Stomach (tissue), 4 donors: ENCODE measurements around the gene DNAJC6.

Source experiments
- EP300 ChIP-seq: sonication (generic); formaldehyde crosslinking; IDR thresholded peaks from one replicate; pipeline ENCODE4 v1.6.1; 2017; ENCODE audit warnings: antibody characterized with exemption
- POLR2A ChIP-seq, 4 donors: fragments of 450-650 bp; IDR thresholded peaks; one replicate each; pipeline ENCODE4 v1.6.1; 2016; ENCODE audit warnings: antibody characterized with exemption in 4 of 4, control low read depth in 2 of 4, mild to moderate bottlenecking in 1 of 4, moderate library complexity in 1 of 4
- POLR2AphosphoS5 ChIP-seq, 3 donors: sonication (generic); formaldehyde crosslinking; IDR thresholded peaks; one replicate each; pipeline ENCODE4 v1.6.1; 2016; ENCODE audit warnings: antibody characterized with exemption in 3 of 3
- TF ChIP-seq, protein P1 (sequence below), 7 experiments: fragments of 450-650 bp in 4 of 7; fragments of 200-600 bp in 3 of 7; sonication (generic) in 3 of 7; IDR thresholded peaks; one replicate each; pipeline ENCODE4 v1.5.1; 2016 to 2019; ENCODE audit warnings: antibody characterized with exemption in 7 of 7, control low read depth in 2 of 7, mild to moderate bottlenecking in 1 of 7

DNA sequence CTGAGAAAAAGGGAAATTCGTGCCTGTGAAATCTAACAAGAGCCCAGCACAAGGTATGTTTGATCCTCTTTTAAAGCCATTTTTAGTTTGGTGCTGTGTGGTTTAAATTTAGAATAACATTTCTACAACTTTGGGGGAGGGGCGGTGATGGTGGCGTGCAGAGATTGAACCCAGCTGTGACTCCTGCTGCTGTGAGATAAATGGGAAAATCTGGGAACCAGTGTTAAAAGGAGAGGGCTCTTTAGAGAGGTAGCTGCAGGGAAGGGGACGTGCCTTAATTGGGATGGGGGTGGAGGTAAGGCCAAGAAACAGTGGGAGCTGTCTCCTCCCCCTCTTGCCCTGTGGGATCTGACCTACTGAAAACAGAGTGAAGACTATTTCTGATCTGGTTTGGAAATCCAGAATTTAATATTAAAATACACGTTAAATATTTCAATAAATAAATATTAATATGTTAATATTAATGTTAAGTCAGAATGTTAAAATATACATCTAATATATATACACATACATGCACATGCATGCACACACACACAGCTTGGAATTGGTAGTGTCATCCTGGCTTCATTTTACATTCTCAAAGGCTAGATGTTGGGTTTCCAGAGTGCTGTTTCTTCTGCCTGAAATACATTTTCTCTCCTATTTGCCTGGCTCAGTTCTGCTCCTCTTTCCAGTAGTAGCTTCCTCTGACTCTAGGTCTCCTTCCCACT lies 30.1 kb upstream of the DNAJC6 start:
- TF ChIP-seq, protein P1, sequence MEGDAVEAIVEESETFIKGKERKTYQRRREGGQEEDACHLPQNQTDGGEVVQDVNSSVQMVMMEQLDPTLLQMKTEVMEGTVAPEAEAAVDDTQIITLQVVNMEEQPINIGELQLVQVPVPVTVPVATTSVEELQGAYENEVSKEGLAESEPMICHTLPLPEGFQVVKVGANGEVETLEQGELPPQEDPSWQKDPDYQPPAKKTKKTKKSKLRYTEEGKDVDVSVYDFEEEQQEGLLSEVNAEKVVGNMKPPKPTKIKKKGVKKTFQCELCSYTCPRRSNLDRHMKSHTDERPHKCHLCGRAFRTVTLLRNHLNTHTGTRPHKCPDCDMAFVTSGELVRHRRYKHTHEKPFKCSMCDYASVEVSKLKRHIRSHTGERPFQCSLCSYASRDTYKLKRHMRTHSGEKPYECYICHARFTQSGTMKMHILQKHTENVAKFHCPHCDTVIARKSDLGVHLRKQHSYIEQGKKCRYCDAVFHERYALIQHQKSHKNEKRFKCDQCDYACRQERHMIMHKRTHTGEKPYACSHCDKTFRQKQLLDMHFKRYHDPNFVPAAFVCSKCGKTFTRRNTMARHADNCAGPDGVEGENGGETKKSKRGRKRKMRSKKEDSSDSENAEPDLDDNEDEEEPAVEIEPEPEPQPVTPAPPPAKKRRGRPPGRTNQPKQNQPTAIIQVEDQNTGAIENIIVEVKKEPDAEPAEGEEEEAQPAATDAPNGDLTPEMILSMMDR (IDR thresholded peaks at IDR 0.05), result no peak
- TF ChIP-seq POLR2A (IDR thresholded peaks at IDR 0.05), result no peak
- no peak for TF ChIP-seq POLR2AphosphoS5 (IDR thresholded peaks at IDR 0.05)
- TF ChIP-seq EP300, result no peak
